ENCODE measurements around the gene RMDN3. TPM values are rescaled to one million over a fixed set of nuclear protein-coding genes. Genes with fewer than 3 reads are reported as not detected.

RMDN3 gene
- total and polyA plus RNA-seq, 9 of the 15 experiments (the other 6 are each of a cell fraction or from before 2014, with no cell fraction given): 8.1 to 38.2 (median 25.9) TPM

DNA sequence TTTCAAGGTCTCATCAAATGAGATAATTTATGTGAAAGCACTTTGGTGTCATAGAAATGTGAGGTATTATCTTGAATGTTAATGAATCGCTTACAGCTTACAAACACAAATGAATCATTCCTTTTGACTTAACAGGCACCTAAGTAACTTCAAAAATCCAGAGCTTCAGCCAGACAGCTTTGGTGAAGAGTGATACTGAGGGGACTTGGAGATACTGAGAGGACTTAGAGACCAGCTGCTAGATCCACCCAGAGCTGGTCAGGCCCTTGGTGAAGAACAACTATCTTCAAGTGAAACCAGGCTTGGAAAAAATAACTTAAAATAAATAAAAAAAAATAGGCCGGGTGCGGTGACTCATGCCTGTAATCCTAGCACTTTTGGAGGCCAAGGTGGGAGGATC is 35.7 kb upstream of the RMDN3 start:
- Histone ChIP-seq H3K9me1 (ENCODE audit: control insufficient read depth, insufficient read depth, low read length) (no peaks in the 10 kb centered on the region), H3K36me3 (ENCODE audit: control insufficient read depth, insufficient read depth, low read length) (peaks cover 13% of the 10 kb centered on the region; the same call in 2 of the 3 replicates), H3K79me2 (ENCODE audit: control insufficient read depth, insufficient read depth, low read length) (peaks cover 11% of the 10 kb centered on the region), H3K9ac (ENCODE audit: insufficient read depth in 1 of 2, low read depth in 2 of 2, low read length in 2 of 2) (no peak overlapping the region), H3K4me3 (no peak overlapping the region), H3K27ac (ENCODE audit: extremely low read depth, low read depth, low read length) (peak overlapping the region; percentile 38; the same call in 1 of the 3 replicates), H3K27me3 (ENCODE audit: control insufficient read depth in 2 of 2, insufficient read depth in 2 of 2, low read length in 2 of 2) (no peaks in the 10 kb centered on the region), H2AFZ (ENCODE audit: low read depth, low read length) (no peak overlapping the region), H3K9me3 (replicated peaks; ENCODE audit: control insufficient read depth, insufficient read depth, low read depth, low read length) (no peaks in the 10 kb centered on the region), H3K4me1 (replicated peaks in 1 of 2; ENCODE audit: control insufficient read depth in 2 of 2, insufficient read depth in 2 of 2, low read length in 2 of 2) (peaks cover 8 to 11% of the 10 kb centered on the region in 2 experiments; a peak in 4 of 5 replicates), H4K20me1 (replicated peaks; ENCODE audit: control insufficient read depth, insufficient read depth, low read length) (no peaks in the 10 kb centered on the region), H3K4me2 (ENCODE audit: insufficient read depth, low read length) (no peak overlapping the region)
- CTCF ChIA-PET (ENCODE audit: low intra/inter-chr PET ratio): no interaction called here
- 52% methylated on average over 3 of the region's 3 CpGs for WGBS (ENCODE audit: insufficient coverage, low coverage, missing lambda C conversion rate)
- ATAC-seq (no peak), DNase-seq (ENCODE audit: extremely low read depth in 1 of 4, low spot score in 3 of 4) (no peak), FAIRE-seq (no peak)
- in situ Hi-C loops (cut with MboI): no loop called here
- intact Hi-C loops (cut with micrococcal nuclease): no loop called here
- POLR2A ChIA-PET: no interaction called here
- TF ChIP-seq, protein P1, sequence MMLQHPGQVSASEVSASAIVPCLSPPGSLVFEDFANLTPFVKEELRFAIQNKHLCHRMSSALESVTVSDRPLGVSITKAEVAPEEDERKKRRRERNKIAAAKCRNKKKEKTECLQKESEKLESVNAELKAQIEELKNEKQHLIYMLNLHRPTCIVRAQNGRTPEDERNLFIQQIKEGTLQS (IDR thresholded peaks at IDR 0.05): peak; percentile 46; the same call in 1 of the 2 replicates
- TF ChIP-seq, protein P1 (CRISPR knock-in tag; conservative IDR thresholded peaks at IDR 0.05): no peak
- TF ChIP-seq ZNF551 (CRISPR knock-in tag; IDR thresholded peaks at IDR 0.05) (no peak), COPS2 (conservative IDR thresholded peaks at IDR 0.05) (no peak), ZNF146 (CRISPR knock-in tag; IDR thresholded peaks at IDR 0.05; ENCODE audit: unreplicated experiment) (no peak), WHSC1 (IDR thresholded peaks at IDR 0.05; ENCODE audit: low read length) (no peak)
- TF ChIP-seq, protein P2, sequence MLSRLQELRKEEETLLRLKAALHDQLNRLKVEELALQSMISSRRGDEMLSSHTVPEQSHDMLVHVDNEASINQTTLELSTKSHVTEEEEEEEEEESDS (CRISPR knock-in tag; IDR thresholded peaks at IDR 0.05): no peak
- TF ChIP-seq, protein P3, sequence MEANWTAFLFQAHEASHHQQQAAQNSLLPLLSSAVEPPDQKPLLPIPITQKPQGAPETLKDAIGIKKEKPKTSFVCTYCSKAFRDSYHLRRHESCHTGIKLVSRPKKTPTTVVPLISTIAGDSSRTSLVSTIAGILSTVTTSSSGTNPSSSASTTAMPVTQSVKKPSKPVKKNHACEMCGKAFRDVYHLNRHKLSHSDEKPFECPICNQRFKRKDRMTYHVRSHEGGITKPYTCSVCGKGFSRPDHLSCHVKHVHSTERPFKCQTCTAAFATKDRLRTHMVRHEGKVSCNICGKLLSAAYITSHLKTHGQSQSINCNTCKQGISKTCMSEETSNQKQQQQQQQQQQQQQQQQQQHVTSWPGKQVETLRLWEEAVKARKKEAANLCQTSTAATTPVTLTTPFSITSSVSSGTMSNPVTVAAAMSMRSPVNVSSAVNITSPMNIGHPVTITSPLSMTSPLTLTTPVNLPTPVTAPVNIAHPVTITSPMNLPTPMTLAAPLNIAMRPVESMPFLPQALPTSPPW (CRISPR knock-in tag; IDR thresholded peaks at IDR 0.05): no peak
- no TSS peak for BruUV-seq (replicated peaks)

Measured in K562 (cell line).